WTC11 (cell line): ENCODE results near the gene ATF6B. TPM values are rescaled to one million over a fixed set of nuclear protein-coding genes. Genes with fewer than 3 reads are reported as not detected.

Experiments
- ATAC-seq: fragments of 200-7000 bp; cut with Tn5 transposase; 2 replicates; pipeline ENCODE4 v1.10.0; 2021; ENCODE audit warnings: mild to moderate bottlenecking, moderate library complexity
- CTCF ChIA-PET: fragments of 300-600 bp; sonication (Branson Sonifier 250); formaldehyde crosslinking; loops from one replicate; lab custom pipeline; 2021; ENCODE audit warnings: antibody characterized with exemption; lab: Charles Lee
- POLR2A ChIA-PET: fragments of 350-600 bp; sonication (Branson Sonifier 250); formaldehyde crosslinking; loops from one replicate; lab custom pipeline; 2021; ENCODE audit warnings: antibody characterized with exemption; lab: Charles Lee
- DNase-seq: peaks from one replicate; pipeline ENCODE4 v3.0.0; 2021; ENCODE audit warnings: low spot score
- H3K27ac Mint-ChIP-seq: 2 replicates; pipeline ENCODE4 v1.8.0; 2021; ENCODE audit warnings: mixed read lengths
- H3K27me3 Mint-ChIP-seq: 2 replicates; pipeline ENCODE4 v1.8.0; 2021; ENCODE audit warnings: low read depth, mild to moderate bottlenecking, moderate library complexity, mixed read lengths
- H3K36me3 Mint-ChIP-seq: 2 replicates; pipeline ENCODE4 v1.8.0; 2021; ENCODE audit warnings: mixed read lengths
- H3K4me1 Mint-ChIP-seq: 2 replicates; pipeline ENCODE4 v1.8.0; 2022; ENCODE audit warnings: mixed read lengths
- H3K4me3 Mint-ChIP-seq: 2 replicates; pipeline ENCODE4 v1.8.0; 2021; ENCODE audit warnings: mild to moderate bottlenecking, moderate library complexity, mixed read lengths
- H3K9me3 Mint-ChIP-seq: 2 replicates; pipeline ENCODE4 v1.8.0; 2021; ENCODE audit warnings: mixed read lengths
- ARID4B ChIP-seq: sonication (generic); formaldehyde crosslinking; IDR thresholded peaks from 2 replicates; pipeline ENCODE4 v1.8.0; 2023; ENCODE audit warnings: missing genetic modification reagents, mild to moderate bottlenecking, borderline replicate concordance
- ATF1 ChIP-seq: sonication (generic); formaldehyde crosslinking; IDR thresholded peaks from 2 replicates; pipeline ENCODE4 v1.8.1; 2023; ENCODE audit warnings: mild to moderate bottlenecking, moderate library complexity, missing genetic modification reagents
- CREB1 ChIP-seq: sonication (generic); formaldehyde crosslinking; IDR thresholded peaks from 2 replicates; pipeline ENCODE4 v1.8.0; 2023; ENCODE audit warnings: mild to moderate bottlenecking, missing genetic modification reagents
- ELF4 ChIP-seq: sonication (generic); formaldehyde crosslinking; IDR thresholded peaks from 2 replicates; pipeline ENCODE4 v1.8.1; 2022; ENCODE audit warnings: low read depth, mild to moderate bottlenecking, moderate library complexity, missing genetic modification reagents
- ESRRA ChIP-seq: sonication (generic); formaldehyde crosslinking; IDR thresholded peaks from 2 replicates; pipeline ENCODE4 v1.8.1; 2022; ENCODE audit warnings: mild to moderate bottlenecking, missing genetic modification reagents, borderline replicate concordance
- FOXK1 ChIP-seq: sonication (generic); formaldehyde crosslinking; IDR thresholded peaks from 2 replicates; pipeline ENCODE4 v1.8.0; 2022; ENCODE audit warnings: mild to moderate bottlenecking, moderate library complexity, missing genetic modification reagents
- GABPB1 ChIP-seq: sonication (generic); formaldehyde crosslinking; IDR thresholded peaks from 2 replicates; pipeline ENCODE4 v1.8.1; 2023; ENCODE audit warnings: mild to moderate bottlenecking, missing genetic modification reagents
- GRHL2 ChIP-seq: fragments of 250-450 bp; sonication (Bioruptor Pico); IDR thresholded peaks from 2 replicates; pipeline ENCODE4 v1.8.0; 2022; ENCODE audit warnings: mild to moderate bottlenecking, moderate library complexity; ENCODE audit not compliant: insufficient replicate concordance, severe bottlenecking
- MLX ChIP-seq: sonication (generic); formaldehyde crosslinking; IDR thresholded peaks from 2 replicates; pipeline ENCODE4 v1.8.1; 2023; ENCODE audit warnings: mild to moderate bottlenecking, missing genetic modification reagents, moderate library complexity
- NR3C1 ChIP-seq: sonication (generic); formaldehyde crosslinking; conservative IDR thresholded peaks from 2 replicates; pipeline ENCODE4 v1.8.1; 2023; ENCODE audit warnings: low read depth, mild to moderate bottlenecking, missing genetic modification reagents
- PRDM15 ChIP-seq: sonication (generic); formaldehyde crosslinking; IDR thresholded peaks from 2 replicates; pipeline ENCODE4 v1.8.0; 2022; ENCODE audit warnings: missing genetic modification reagents
- SOX15 ChIP-seq: fragments of 250-450 bp; sonication (Bioruptor Pico); IDR thresholded peaks from 2 replicates; pipeline ENCODE4 v1.9.0; 2021; ENCODE audit warnings: mild to moderate bottlenecking
- SP1 ChIP-seq: sonication (generic); formaldehyde crosslinking; conservative IDR thresholded peaks from 2 replicates; pipeline ENCODE4 v1.8.1; 2022; ENCODE audit warnings: missing genetic modification reagents
- TCF7 ChIP-seq: sonication (generic); formaldehyde crosslinking; IDR thresholded peaks from 2 replicates; pipeline ENCODE4 v1.8.0; 2022; ENCODE audit warnings: mild to moderate bottlenecking, low read depth, missing genetic modification reagents, moderate library complexity
- USF1 ChIP-seq: sonication (generic); formaldehyde crosslinking; IDR thresholded peaks from 2 replicates; pipeline ENCODE4 v1.8.0; 2022; ENCODE audit warnings: mild to moderate bottlenecking, missing genetic modification reagents
- ZMAT4 ChIP-seq: fragments of 250-450 bp; sonication (Bioruptor Pico); IDR thresholded peaks from 2 replicates; pipeline ENCODE4 v1.9.0; 2021; ENCODE audit warnings: mild to moderate bottlenecking
- ZNF512 ChIP-seq: sonication (generic); formaldehyde crosslinking; IDR thresholded peaks from 2 replicates; pipeline ENCODE4 v1.8.1; 2022; ENCODE audit warnings: missing genetic modification reagents, borderline replicate concordance
- ZNF671 ChIP-seq: fragments of 250-450 bp; sonication (Bioruptor Pico); IDR thresholded peaks from 2 replicates; pipeline ENCODE4 v1.8.0; 2021; ENCODE audit warnings: mild to moderate bottlenecking
- total RNA-seq: library from RNA; stranded (reverse); gene quantifications from 3 replicates; pipeline ENCODE4 v1.2.3, GENCODE V29; 2021

The ATF6B gene
- total RNA-seq, 1 experiment from 2014 or later, result 47.5 TPM

- TF ChIP-seq ARID4B (CRISPR knock-in tag), result no peak
- no peak for TF ChIP-seq MLX (CRISPR knock-in tag)
These were observed 5.7 kb upstream of the ATF6B start (continued) for GRCh38 chr6:32133786-32134185.

GRCh38 chr6:32132110-32132509 lies 4.1 kb upstream of the ATF6B start:
- Mint-ChIP-seq H3K4me1 (peaks cover 17% of the 10 kb centered on the region), H3K9me3 (no peaks in the 10 kb centered on the region), H3K36me3 (no peaks in the 10 kb centered on the region)
- CTCF ChIA-PET, result interaction anchor here (0.6 to 6.1 kb wide), 2 partner anchors 14 kb away, joined by 3 to 63 read pairs; no protein-coding TSS in a partner anchor
- TF ChIP-seq ZNF671 (CRISPR knock-in tag) (no peak), GABPB1 (CRISPR knock-in tag) (no peak), ELF4 (CRISPR knock-in tag) (no peak), ZNF512 (CRISPR knock-in tag) (no peak), GRHL2 (no peak), SOX15 (CRISPR knock-in tag) (no peak), ESRRA (CRISPR knock-in tag) (no peak), NR3C1 (CRISPR knock-in tag) (no peak), ZMAT4 (no peak), PRDM15 (CRISPR knock-in tag) (no peak), ATF1 (CRISPR knock-in tag) (no peak), TCF7 (CRISPR knock-in tag) (no peak), CREB1 (CRISPR knock-in tag) (no peak), SP1 (no peak), FOXK1 (no peak), USF1 (CRISPR knock-in tag) (no peak)
- TF ChIP-seq, all 79 proteins: peak for 0
- Mint-ChIP-seq H3K27ac (no peak overlapping the region), H3K27me3 (peaks cover 24% of the 10 kb centered on the region), H3K4me3 (peak overlapping the region; percentile 45; the same call in 1 of the 2 replicates)
- ATAC-seq (no peak), DNase-seq (no peak)
- POLR2A ChIA-PET, result no interaction called here
